HPDE6-E6E7 (cell line): ENCODE measurements around the gene SYCE3.
"Not testable (repeated sequence)": the region's sequence is repeated elsewhere in the genome, so short reads cannot be mapped to it uniquely, and the experiment has no call there.

ENCODE experiments used
- DNase-seq: peaks from one replicate; pipeline ENCODE4 v3.0.0; 2011; ENCODE audit warnings: missing footprints; ENCODE audit errors: extremely low spot score

Gene SYCE3

DNA sequence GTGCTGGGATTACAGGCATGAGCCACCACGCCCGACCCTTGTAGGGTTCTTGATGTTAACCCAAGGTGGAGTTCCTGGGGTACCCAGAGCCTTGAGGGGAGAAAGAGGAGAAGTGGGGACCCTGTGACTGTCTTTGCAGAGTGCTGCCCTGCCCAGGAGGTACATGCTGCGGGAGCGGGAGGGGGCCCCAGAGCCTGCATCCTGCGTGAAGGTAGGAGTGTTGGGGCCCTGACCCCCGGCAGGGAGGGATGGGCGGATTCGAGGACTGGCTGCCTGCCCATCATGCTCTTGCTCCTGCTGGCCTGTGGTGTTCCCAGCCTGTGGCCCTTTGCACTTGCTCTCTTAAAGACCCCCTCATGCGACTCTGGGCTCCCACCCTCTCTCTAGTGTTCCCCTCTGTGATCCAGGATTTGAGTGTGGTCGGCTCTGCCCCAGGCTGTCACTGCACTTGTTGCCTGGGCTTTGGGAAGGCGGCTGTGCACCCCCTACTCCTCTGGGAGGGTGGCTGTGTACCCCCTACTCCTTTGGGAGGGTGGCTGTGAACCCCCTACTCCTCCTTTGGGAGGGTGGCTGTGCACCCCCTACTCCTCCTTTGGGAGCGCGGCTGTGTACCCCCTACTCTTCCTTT lies 41.8 kb downstream of the SYCE3 start:
- DNase-seq: no peak

DNA sequence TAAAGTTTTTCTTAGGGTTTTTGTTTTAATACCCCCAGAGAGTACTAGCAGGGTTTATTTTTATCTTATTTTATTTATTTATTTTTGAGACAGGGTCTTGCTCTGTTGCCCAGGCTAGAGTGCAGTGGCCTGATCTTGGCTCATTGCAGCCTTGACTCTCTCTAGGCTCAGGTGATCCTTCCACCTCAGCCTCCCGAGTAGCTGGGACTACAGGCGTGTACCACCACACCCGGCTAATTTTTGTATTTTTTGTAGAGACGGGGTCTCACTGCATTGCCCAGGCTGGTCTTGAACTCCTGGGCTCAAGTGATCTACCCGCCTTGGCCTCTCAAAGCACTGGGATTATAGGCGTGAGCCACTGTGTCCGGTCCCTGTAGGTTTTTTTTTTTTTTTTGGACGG lies 42.5 kb downstream of the SYCE3 start:
- not testable (repeated sequence) for DNase-seq

DNA sequence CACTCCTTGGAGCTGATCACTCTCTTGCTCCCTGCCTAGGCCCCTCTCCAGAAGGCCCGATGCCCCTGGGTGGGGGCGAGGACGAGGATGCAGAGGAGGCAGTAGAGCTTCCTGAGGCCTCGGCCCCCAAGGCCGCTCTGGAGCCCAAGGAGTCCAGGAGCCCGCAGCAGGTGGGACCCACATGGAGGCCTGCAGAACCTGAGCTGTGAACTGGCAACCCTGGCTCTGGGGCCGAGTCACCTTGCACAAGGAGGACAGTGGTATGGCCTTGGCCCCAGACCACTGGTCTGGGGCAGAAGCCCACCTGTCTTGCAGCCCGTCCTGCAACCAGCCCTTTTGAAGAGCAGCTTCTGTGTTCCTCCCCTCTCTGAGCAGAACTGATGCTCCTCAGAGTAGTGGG lies 43.6 kb downstream of the SYCE3 start:
- DNase-seq: no peak

DNA sequence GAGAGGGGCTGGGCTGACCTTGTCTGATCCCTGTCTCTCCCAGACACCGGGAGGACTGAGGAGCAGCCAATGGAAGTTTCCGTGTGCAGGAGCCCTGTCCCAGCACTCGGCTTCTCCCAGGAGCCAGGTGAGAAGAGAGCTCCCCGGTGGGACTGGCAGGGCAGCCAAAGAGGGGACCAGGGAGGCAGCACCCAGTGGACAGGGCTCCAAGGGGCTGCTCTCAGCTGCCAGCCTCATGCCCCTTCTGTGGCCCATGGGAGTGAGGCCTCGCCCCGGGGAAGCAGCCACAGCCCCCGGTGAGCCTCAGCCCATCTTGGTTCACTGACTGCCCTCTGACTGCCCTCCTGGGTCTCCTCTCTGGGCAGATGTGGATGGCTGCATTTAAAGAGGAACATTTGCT lies 44.1 kb downstream of the SYCE3 start:
- DNase-seq: no peak

DNA sequence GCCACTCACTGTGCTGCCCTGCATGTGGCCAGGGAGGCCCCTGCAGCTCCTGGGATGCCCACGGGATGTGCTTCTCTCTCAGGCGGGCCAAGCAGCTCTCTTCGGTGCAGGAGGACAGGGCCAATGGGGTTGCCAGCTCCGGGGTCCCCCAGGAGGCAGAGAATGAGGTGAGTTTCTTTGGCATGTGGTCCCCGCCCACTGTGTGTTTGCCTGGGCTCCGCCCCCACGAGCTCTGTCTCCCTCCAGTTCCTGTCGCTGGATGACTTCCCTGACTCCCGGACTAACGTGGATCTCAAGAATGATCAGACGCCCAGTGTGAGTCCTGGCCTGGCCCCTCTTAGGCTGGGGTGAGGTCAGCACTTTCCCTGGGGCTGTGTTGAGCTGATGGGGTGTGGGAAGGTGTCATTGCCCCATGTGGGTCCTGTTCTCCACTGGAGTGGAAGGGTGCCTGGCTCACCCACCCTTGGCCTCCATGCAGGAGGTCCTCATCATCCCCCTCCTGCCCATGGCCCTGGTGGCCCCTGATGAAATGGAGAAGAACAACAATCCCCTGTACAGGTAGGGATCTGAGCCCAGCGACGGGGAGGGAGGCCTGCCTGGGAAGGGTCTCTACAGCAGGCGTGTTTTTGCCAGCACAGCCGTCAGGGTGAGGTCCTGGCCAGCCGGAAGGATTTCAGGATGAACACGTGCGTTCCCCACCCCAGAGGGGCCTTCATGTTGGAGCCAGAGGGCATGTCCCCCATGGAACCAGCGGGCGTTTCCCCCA lies 45.0 kb downstream of the SYCE3 start:
- no peak for DNase-seq

DNA sequence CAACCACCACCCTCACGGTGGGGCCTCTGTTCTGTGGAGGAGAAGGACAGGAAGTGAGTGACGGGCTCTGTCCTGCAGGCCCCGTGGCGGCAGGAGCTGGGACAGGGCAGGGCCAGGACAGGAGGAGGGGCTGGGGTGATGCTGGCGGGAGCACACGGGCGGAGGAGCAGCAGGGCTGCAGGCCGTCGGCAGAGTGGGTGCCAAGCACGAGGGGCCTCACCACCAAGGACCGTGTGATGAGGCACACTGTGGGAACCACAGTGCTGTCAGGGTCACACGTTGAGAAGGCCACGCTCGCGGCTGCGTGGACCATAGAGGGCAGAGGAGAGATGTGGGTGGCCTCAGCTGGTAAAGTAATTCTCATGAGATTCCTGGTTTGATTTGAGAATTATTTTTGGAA lies 45.8 kb downstream of the SYCE3 start:
- DNase-seq: no peak

DNA sequence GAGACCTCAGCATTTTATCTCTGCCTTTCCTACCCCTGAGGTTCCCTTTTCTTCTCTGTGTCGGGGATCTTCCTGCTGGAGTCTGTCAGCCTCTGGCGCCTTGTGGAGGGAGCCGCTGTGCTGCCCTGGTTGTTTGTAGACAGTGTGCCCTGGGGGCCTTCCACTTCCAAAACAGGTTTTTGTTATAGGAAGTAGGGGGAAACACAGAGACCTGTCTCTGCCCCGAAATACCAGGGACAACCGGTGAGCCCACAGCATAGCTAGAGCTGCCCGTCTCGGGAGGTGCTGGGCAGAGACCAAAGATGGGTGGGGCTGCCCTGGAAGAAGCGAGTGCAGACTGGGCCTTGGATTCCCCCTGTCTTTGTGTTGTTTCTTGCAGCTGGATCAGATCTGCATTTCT lies 46.7 kb downstream of the SYCE3 start:
- DNase-seq: no peak

DNA sequence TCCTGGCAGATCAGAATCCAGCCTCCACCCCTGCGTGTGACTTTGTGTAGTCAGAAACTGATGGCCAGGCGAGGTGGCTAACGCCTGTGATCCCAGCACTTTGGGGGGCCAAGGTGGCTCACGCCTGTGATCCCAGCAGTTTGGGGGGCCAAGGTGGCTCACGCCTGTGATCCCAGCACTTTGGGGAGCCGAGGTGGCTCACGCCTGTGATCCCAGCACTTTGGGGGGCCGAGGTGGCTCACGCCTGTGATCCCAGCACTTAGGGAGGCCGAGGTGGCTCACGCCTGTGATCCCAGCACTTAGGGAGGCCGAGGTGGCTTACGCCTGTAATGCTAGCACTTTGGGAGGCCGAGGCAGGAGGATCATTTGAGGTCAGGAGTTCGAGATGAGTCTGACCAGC lies 49.5 kb downstream of the SYCE3 start:
- DNase-seq: no peak

DNA sequence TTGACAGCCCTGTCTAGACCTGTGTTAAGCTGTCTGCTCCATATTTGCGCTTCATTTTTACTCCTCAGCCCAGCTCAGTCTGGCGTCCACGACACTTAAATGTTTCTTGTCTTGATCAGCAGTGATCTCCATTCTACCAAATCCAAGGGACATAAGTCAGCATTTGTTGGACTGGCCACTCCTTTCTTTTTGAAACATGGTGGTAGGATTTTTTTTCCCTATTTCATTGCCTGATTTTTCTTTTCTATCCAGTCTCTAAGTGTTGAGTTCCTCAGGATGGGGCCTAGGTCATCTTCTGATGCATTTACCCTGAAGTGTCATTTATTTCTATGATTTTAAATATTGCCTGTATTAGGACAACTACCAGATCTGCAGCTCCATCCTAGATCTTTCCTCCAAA lies 53.8 kb downstream of the SYCE3 start:
- no peak for DNase-seq

DNA sequence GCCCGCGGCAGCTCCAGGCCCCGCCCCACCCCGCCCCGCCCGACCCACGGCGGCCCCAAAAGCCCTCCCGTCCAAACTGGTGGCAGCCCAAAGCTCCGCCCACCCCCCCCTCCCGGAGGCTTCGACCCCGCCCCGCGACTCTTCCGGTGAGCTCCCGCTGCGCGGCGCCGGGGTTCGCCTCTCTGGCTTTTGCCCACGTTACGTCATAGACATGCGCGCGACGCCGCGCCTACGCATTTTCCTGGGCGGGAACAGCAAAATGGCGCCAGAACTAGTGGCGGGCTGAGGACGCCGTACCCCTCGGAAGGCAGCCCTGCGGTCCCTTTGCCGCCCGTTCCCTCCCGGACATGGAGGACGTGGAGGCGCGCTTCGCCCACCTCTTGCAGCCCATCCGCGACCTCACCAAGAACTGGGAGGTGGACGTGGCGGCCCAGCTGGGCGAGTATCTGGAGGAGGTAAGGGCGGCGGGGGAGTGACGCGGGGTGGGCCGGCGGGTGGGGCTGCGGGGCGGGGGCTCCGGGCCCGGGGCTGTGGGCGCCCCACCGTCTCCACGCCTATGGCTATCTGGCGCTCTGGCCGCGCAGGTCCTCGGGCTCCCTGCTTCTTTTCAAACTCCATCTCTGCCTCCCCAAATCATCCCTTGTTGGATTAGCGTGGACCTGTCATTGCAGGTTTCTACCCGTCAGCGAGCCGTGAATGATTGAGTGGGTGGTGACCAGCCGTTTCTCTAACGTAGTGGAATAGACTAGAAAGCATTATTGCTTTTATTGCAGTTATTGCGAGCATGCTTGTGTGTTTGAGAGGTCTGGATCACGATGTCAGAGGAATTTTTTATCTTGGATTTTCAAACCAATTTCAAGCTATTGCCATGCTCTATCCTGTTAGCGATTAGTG lies 54.5 kb downstream of the SYCE3 start, which contains the start of gene NCAPH2:
Gene NCAPH2 (plus strand): TSS at position 234 of the 894 bp plus-strand sequence. CDS start 114 bp downstream, at position 348.
- DNase-seq: peak; percentile 93

DNA sequence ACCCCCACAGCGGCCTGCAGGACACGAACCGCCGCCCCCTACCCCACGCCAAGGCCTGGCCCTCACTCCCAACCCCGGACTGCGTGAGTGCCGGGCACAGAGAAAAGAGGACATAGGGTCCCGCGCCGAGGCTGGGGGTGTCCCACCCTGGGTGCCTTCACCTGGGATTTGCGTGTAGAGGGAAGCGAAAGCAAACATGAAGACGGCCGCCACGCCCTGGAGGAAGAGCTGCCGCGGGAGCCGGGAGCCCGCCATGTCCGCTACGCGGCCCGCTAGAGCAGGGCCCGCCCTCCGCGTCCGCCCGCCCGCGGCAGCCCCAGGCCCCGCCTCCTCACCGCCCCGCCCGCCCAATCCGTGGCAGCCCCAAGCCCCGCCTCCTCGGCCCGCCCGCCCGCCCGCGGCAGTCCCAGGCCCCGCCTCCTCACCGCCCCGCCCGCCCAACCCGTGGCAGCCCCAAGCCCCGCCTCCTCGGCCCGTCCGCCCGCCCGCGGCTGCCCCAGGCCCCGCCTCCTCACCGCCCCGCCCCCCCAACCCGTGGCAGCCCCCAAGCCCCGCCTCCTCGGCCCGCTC lies 55.2 kb downstream of the SYCE3 start, which contains the start of gene LMF2:
Gene LMF2 (minus strand): TSS at position 282 of the 570 bp plus-strand sequence. CDS start 27 bp downstream, at position 255.
- no peak for DNase-seq

DNA sequence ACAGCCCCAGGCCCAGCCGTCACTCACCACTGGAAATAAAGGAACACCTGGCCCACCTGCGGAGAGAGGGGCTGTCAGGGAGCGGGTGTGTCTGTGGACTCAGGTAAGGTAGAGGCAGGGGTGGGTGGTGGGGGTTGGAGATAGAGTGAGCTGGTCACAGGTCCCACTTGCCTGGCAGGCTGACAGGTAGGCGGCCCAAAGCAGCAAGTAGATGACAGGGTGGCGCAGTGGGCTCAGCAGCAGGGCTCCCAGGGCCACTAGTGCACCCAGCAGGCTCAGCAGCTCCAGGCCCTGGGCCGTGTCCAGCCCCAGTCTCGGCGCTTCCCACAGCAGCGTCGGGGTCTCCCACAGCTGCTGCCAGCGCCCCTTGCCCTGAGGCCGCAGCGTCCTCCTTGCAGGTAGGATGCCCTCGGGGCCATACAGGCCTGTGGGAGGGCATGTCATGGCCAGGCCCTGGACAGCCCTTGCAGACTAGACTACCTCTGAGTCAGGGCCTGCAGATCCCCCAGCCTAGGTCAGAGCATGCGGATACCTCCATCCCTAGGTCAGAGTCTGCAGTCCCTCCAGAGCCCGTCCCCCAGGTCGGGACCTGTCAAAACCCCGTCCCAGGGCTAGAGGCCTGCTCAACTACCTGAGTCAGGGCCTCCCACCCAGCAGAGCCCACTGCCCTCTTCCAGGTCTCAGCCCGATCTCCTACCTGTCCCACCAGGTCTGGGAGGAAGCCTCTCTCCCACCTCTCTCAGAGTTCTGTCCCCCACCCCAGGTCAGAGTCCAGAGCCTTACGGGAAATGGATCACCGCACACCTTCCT lies 55.9 kb downstream of the SYCE3 start:
- DNase-seq: no peak

DNA sequence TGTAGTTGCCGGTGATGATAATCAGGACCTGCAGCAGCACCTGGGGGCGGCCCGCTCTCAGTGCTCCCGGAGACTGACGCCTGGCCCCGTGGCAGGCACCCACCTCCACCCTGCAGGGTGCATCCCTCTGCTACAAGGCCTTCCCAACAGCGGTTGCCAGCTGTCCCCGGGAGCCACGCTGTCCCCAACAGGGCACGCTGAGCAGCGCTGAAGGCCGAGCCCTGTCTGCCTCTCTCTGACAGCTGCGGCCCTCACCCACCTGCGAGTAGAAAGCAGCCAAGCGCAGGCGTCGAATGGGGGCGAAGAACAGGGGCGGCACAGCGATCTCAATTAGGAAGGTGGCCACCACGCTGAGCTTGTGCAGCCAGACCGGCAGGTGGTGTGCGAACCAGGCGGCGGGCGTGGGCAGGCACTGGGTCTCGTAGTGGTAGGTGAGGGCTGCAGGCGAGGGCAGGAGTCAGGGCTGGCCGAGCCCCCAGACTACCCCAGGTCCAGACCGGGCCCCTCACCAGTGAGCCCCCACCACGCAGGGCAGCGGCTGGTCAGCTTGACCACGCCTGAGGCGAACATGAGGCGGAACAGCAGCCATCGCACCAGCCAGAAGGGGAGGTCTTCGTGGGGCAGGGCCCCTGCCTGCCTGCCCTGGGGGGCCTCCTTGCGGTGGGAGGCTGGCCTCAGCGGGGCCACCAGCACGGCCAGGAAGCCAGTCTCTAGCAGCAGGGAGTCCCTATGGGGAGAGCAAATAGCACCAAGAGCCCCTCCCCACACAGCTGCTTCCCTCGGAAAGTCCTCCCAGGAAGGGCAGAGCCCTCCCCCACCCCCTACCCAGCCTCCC lies 56.7 kb downstream of the SYCE3 start:
- DNase-seq: no peak

DNA sequence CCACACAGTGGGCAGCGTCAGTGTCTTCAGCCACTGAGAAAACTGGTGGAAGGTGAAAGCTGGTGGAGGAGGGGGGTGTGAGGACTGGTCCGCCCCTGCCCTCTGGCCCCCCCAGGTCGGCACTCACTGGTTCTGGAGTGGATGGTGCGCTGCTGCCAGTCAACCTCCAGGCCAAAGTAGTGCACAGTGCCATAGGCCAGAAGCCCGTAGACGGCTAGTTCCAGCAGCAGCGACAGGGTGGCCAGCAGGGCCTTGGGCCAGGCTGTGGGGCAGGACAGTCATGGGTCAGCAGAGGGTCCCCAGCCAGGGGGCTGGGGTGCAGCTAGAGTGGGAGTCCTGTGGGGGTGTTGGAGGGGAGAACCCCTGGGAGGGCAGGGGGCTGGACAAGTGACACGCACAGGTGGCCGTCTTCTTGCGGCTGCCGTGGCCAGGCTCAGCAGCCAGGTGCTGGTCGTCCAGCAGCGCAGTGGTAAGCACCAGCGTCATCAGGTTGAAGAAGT lies 57.4 kb downstream of the SYCE3 start:
- no peak for DNase-seq

DNA sequence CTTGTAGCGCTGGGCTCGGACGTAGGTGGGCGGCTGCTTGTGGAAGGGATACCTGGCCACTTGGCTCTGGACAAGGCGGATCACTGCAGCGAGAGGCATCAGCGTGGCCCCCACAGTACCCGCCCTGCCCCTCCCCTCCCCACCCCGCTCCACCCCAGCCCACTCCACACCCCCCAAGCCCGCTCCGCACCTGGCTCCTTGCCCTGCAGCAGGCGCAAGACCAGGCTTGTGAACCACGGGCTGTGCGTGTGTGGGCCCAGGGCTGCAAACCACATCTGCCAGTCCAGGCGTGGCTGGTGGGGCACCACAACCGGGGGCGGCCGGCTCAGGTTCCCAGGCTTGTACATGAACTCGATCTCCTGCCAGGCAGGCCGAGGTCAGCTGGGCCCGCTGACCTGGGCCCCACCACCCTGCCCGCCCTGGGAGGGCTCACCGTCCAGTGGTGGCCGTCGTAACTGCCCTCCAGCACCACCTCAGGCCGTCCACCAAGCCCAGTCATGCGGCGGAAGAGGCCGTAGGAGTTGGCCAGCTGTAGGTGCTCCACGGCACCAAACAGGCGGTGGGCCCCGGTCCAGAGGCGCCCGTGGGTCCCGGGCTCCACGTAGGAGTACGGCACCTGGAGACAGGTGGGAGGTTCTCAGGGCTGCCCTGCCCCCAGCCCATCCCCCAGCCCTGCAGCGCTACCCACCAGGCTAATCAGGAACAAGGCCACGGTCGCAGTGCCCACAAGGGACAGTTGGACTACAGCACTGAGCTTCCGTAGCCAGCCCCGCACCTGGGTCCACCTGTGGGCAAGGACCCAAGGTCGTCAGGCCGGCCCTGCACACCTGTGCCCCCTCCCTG lies 58.1 kb downstream of the SYCE3 start:
- no peak for DNase-seq

DNA sequence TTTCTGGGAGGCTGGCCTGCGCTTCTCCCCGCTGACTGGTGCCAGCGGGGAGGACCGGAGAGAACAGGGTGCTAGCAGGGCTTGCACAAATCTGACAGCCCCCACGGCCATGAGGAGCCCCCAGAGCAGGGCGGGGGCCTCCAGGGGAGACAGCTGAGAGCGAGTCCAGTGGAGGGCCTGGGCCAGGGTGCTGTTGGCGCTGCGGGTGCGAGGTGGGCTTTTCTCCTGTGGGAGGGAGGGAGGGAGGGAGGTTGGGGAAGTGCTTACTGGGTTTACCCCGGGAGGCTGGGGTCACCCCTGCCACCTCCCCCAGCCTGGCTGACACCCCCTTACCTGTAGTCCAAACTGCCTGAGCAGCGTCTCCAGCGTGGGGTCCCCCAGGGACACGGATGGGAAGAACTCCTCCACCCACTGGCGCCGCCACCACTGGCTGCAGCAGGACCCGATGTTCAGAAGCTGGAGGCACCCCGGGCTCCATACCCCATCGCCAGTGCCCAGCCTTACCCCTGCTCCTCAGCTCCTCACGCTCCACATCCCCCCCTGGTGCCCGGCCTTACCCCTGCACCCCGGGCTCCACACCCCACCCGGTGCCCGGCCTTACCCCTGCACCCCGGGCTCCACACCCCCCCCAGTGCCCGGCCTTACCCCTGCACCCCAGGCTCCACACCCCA lies 59.1 kb downstream of the SYCE3 start:
- no peak for DNase-seq

DNA sequence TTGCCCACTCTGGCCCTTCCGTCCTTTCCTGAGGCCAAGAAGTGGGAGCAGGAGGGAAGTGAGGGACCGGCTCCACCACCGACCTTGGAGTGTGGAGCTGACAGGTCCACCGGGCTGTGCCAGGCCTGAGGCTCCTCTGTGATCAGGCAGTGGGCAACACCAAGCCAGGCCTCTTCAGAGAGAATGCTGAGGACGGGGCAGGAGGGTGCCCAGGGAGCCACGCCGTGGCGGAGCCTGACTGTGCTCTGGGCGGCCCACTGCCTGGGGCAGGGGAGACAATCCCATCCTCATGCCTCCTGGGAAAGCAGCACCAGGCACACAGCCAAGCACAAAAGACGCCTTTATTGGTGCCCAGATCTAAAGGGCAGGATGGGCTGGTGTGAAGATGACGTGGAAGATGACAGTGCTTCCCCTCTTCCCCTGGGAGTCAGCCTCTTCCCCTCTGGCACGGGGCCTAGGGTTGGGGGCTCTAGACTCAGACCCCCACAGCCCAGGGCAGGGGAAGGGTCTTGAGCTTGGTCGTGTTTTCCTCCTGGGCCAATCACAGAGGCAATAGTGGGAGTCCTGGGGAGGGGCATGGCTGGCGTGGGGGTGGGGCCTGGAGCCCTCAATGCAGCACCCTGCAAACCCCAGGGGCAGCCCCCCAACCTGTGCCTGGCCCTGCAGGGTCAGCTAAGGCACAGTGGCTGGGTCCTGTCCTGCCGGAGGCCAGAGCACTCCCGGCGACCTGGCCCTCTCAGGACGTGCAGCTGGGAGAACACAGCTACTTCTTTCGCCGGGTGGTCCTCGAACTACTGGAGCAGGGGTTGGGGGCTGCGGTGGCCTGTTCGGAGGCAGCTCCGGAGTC lies 59.9 kb downstream of the SYCE3 start:
- no peak for DNase-seq

DNA sequence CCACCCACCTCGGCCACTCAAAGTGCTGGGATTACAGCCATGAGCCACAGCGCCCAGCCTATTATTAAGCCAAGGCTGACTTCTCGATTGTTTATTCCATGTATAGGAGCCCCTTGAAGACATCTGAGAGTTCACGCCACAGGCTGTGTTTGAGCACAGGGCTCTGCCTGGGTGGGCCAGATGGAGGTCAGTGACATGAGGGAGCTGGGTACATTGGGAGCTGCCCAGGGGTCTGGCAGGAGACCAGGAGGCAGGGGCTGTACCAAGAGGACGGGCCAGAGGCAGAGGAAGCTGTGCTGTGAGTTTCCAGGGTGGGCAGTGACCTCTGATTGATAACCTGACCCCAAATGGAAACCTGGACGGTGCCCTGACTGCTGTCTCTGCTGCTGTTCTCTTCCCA lies 60.6 kb downstream of the SYCE3 start:
- DNase-seq: no peak
